GM21825 (cell line): ENCODE data around the gene ADAMTSL2.

Source experiments
- ATAC-seq: cut with Tn5 transposase; IDR thresholded peaks from one replicate; pipeline ENCODE4 v1.9.1; 2021; ENCODE audit warnings: mild to moderate bottlenecking, moderate library complexity; ENCODE audit not compliant: unreplicated experiment

Gene ADAMTSL2

GRCh38 chr9:133534346-133535291 is at the start of gene ADAMTSL2:
TSS of gene ADAMTSL2 (plus strand) at chr9:133534704. CDS start at chr9:133536713, 2,009 bp downstream.
- ATAC-seq = no peak

GRCh38 chr9:133485531-133486260 is 48.8 kb upstream of the ADAMTSL2 start:
- no peak for ATAC-seq

- ATAC-seq = no peak
Observed at GRCh38 chr9:133487331-133487725, 47.2 kb upstream of the ADAMTSL2 start.

GRCh38 chr9:133488686-133489252 is 45.7 kb upstream of the ADAMTSL2 start:
- no peak for ATAC-seq

- no peak for ATAC-seq
Observed at GRCh38 chr9:133489253-133490190, 45.0 kb upstream of the ADAMTSL2 start.

- no peak for ATAC-seq
Observed at GRCh38 chr9:133490201-133490681, 44.3 kb upstream of the ADAMTSL2 start.

GRCh38 chr9:133490865-133491655 is 43.4 kb upstream of the ADAMTSL2 start:
- ATAC-seq = no peak

GRCh38 chr9:133491656-133491925 is 42.9 kb upstream of the ADAMTSL2 start:
- ATAC-seq = no peak

GRCh38 chr9:133492061-133493021 is 42.2 kb upstream of the ADAMTSL2 start:
- ATAC-seq = no peak

GRCh38 chr9:133493428-133493827 is 41.1 kb upstream of the ADAMTSL2 start:
- ATAC-seq = no peak

- no peak for ATAC-seq
Observed at GRCh38 chr9:133493845-133494540, 40.5 kb upstream of the ADAMTSL2 start.

- ATAC-seq = no peak
Observed at GRCh38 chr9:133494636-133495326, 39.7 kb upstream of the ADAMTSL2 start.

- no peak for ATAC-seq
Observed at GRCh38 chr9:133495327-133496293, 38.9 kb upstream of the ADAMTSL2 start.

GRCh38 chr9:133496861-133497842 is 37.4 kb upstream of the ADAMTSL2 start:
- no peak for ATAC-seq
